GM15510 (cell line): ENCODE data around the gene KAT8.

Experiments used
- POLR2A ChIP-seq: IDR thresholded peaks from 3 replicates; pipeline ENCODE4 v1.6.1; 2011; ENCODE audit warnings: borderline replicate concordance; ENCODE audit not compliant: insufficient read length; ENCODE audit errors: extremely low read depth

Gene KAT8

GRCh38 chr16:31110106-31111034, 7.1 kb upstream of the KAT8 start:
- no peak for TF ChIP-seq POLR2A

GRCh38 chr16:31111881-31112466, 5.5 kb upstream of the KAT8 start:
- no peak for TF ChIP-seq POLR2A

- TF ChIP-seq POLR2A: no peak
Observed at GRCh38 chr16:31112711-31113110, 4.8 kb upstream of the KAT8 start.

GRCh38 chr16:31113121-31114120, 4.0 kb upstream of the KAT8 start:
- TF ChIP-seq POLR2A: no peak

GRCh38 chr16:31114468-31114867, 3.0 kb upstream of the KAT8 start:
- no peak for TF ChIP-seq POLR2A

- TF ChIP-seq POLR2A: no peak
Observed at GRCh38 chr16:31118223-31119155, 1.0 kb downstream of the KAT8 start.

GRCh38 chr16:31120129-31120528, 2.7 kb downstream of the KAT8 start:
- TF ChIP-seq POLR2A: no peak

GRCh38 chr16:31125844-31126243, 8.4 kb downstream of the KAT8 start:
- no peak for TF ChIP-seq POLR2A

GRCh38 chr16:31127182-31127581, 9.7 kb downstream of the KAT8 start:
- no peak for TF ChIP-seq POLR2A

GRCh38 chr16:31128711-31129567, 11.5 kb downstream of the KAT8 start:
- no peak for TF ChIP-seq POLR2A

- TF ChIP-seq POLR2A: no peak
Observed at GRCh38 chr16:31129568-31130335, 12.3 kb downstream of the KAT8 start.

- TF ChIP-seq POLR2A: no peak
Observed at GRCh38 chr16:31130336-31130891, 12.9 kb downstream of the KAT8 start.
